ENCODE data around the gene NCAPG2.

Gene NCAPG2

GRCh38 chr7:158748335-158748734, 43.7 kb upstream of the NCAPG2 start:
- Histone ChIP-seq H3K9me3 (no peaks in the 10 kb centered on the region), H3K4me3 (ENCODE audit: low read depth, low read length) (no peak overlapping the region), H3K36me3 (peaks cover 5% of the 10 kb centered on the region; the same call in 1 of the 2 replicates), H3K27me3 (no peaks in the 10 kb centered on the region), H3K4me1 (no peaks in the 10 kb centered on the region)
- no peak for TF ChIP-seq CTCF (IDR thresholded peaks at IDR 0.05; ENCODE audit: low read depth, low read length)
- DNase-seq = no peak

GRCh38 chr7:158747408-158747807, 42.8 kb upstream of the NCAPG2 start:
- Histone ChIP-seq H3K27me3 (no peaks in the 10 kb centered on the region), H3K36me3 (peaks cover 7% of the 10 kb centered on the region; the same call in 1 of the 2 replicates), H3K4me3 (ENCODE audit: low read depth, low read length) (no peak overlapping the region), H3K4me1 (no peaks in the 10 kb centered on the region), H3K9me3 (no peaks in the 10 kb centered on the region)
- DNase-seq = no peak
- no peak for TF ChIP-seq CTCF (IDR thresholded peaks at IDR 0.05; ENCODE audit: low read depth, low read length)

- DNase-seq = no peak
- no peak for TF ChIP-seq CTCF (IDR thresholded peaks at IDR 0.05; ENCODE audit: low read depth, low read length)
- no peak overlapping the region for H3K4me3 ChIP-seq (ENCODE audit: low read depth, low read length)
- no peaks in the 10 kb centered on the region for H3K27me3 ChIP-seq
- no peaks in the 10 kb centered on the region for H3K9me3 ChIP-seq
- H3K36me3 ChIP-seq = peaks cover 7% of the 10 kb centered on the region; the same call in 1 of the 2 replicates
- H3K4me1 ChIP-seq = no peaks in the 10 kb centered on the region
Observed at GRCh38 chr7:158746957-158747356, 42.4 kb upstream of the NCAPG2 start.

GRCh38 chr7:158745057-158745715, 40.6 kb upstream of the NCAPG2 start:
- Histone ChIP-seq H3K4me3 (ENCODE audit: low read depth, low read length) (no peak overlapping the region), H3K27me3 (no peaks in the 10 kb centered on the region), H3K4me1 (no peaks in the 10 kb centered on the region), H3K9me3 (no peaks in the 10 kb centered on the region), H3K36me3 (peaks cover 7% of the 10 kb centered on the region; the same call in 1 of the 2 replicates)
- DNase-seq = no peak
- no peak for TF ChIP-seq CTCF (IDR thresholded peaks at IDR 0.05; ENCODE audit: low read depth, low read length)

- Histone ChIP-seq H3K9me3 (no peaks in the 10 kb centered on the region), H3K4me1 (no peaks in the 10 kb centered on the region), H3K27me3 (no peaks in the 10 kb centered on the region), H3K36me3 (peaks cover 7% of the 10 kb centered on the region; the same call in 1 of the 2 replicates), H3K4me3 (ENCODE audit: low read depth, low read length) (no peak overlapping the region)
- no peak for TF ChIP-seq CTCF (IDR thresholded peaks at IDR 0.05; ENCODE audit: low read depth, low read length)
- DNase-seq = no peak
Observed at GRCh38 chr7:158744070-158744469, 39.5 kb upstream of the NCAPG2 start.

GRCh38 chr7:158743219-158743618, 38.6 kb upstream of the NCAPG2 start:
- no peak for DNase-seq
- no peak for TF ChIP-seq CTCF (IDR thresholded peaks at IDR 0.05; ENCODE audit: low read depth, low read length)
- Histone ChIP-seq H3K4me3 (ENCODE audit: low read depth, low read length) (no peak overlapping the region), H3K9me3 (no peaks in the 10 kb centered on the region), H3K27me3 (no peaks in the 10 kb centered on the region), H3K4me1 (no peaks in the 10 kb centered on the region), H3K36me3 (peaks cover 7% of the 10 kb centered on the region; the same call in 1 of the 2 replicates)
